GM19043 (cell line): ENCODE data around the gene LGR4.

ENCODE experiments used
- ATAC-seq: cut with Tn5 transposase; IDR thresholded peaks from one replicate; pipeline ENCODE4 v1.9.1; 2021; ENCODE audit warnings: low read depth; ENCODE audit not compliant: unreplicated experiment

Gene LGR4

DNA sequence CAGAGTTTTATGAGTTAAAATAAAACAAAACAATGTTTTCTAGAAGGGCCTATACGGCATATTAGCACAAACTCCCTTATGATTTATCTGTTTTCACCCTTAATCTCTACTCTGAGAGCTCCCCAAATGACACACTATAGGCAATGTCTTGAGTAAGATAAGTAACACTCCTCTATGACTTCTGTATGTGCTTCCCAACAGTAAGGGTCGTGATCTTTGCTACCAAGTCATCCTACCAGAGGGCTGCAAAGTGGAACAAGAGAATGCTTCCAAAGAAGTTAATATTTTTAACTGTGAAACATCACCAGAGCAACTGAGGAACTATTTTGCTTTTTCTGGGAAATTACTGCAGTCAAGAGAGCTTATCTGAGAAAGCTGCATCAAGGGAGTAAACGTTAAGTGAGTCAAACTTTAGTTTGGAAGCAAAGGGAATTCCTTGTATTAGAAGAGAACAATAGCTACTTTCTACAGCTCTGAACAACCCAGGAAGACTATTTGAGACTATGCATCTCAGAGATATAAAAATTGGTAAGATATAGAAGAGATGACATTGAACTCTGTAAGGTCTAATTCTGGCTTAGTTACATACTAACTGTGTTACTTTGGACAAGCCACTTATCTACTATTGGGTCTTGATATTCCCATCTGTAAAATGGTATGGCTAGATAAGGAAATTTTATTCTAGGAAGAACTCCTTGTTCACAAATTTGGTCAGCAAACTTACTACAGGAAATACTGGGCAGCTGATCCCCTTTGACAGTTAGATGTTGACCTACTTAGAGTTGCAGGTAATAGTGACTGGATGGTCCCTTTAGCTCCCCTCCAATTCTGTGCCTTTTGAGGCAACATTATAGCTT is 65.9 kb downstream of the LGR4 start:
- no peak for ATAC-seq

DNA sequence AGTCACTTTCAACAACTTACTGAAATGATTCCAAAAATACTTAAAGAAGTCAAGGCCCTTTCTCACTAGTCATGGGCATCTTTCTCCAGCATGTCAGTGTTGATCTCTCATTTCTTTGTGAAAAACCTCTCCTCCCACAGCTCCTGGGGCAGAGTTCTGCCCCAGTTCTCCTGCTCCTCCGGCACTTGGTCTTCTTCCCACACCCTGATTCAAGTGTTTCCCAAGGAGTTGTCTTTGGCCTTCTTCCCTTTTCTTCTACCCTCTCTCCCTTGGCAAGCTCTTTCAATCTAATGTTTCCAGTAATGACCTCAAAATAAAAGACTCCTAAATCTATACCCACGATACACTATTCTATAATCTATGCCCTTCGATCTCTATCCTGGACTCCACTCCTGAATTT is 67.5 kb downstream of the LGR4 start:
- no peak for ATAC-seq

- no peak for ATAC-seq
Observed at GRCh38 chr11:27404427-27404826, 68.2 kb downstream of the LGR4 start.

- ATAC-seq: no peak
Observed at GRCh38 chr11:27403195-27403594, 69.4 kb downstream of the LGR4 start.

DNA sequence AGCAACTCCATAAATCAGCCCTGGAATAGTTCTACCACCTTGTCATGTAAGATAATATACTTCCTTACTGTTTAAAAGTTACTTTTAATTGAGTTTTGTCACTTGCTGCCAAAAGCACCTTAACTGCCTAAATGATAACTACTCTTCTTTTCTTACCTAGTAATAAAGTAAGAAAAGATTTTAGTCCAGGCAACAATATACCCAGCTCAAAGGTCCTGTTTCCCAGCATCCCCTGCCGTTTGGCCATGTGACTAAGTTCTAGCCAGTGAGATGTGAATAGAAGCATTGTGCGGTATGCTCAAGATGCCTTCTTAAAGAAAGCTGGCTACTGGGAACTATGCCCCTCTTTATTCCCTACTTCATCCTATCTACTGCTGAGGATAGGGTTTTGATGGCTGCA is 70.1 kb downstream of the LGR4 start:
- no peak for ATAC-seq

- ATAC-seq: no peak
Observed at GRCh38 chr11:27401833-27402316, 70.7 kb downstream of the LGR4 start.

DNA sequence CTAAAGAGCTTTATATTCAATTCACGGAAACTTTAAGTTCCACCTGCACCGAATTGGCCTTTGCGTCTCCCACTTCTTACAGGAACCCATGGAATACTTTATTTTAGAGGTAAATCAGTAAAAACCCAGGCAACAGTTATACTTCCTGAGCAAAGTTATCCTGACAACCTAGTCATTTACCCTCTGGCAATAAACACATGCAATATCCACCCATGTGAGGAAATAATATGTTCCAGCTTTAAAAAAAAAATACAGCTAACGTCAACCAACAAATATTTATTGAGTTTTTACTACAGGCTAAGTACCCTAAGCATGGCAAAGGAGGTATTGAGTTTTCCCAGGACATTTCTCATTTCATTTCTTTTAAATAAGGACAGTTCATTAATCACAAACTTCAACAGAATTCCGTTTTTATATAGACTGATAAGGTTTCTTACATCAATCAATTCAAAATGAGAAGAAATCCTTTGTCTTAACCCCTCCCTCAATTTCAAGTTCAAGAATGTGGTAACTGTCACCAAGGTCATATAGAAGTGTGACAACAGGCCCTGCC is 71.2 kb downstream of the LGR4 start:
- ATAC-seq: no peak

DNA sequence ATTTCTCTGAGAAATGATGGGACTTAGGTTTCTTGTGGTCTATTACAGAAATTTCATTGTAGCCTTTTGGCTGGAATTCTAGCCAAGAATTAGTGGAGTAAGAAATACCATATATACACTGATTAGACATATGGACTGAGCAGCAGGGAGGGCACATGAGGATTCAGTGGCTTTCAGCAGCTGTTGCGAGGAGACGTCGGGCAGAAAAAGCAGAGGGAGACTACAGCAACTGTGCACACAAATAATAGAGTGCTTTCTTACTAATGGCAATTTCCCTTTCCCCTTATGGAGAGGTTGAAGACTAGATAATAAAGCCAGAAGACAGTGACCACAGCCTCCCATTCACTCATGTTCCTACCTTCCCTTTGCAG is 74.2 kb downstream of the LGR4 start:
- no peak for ATAC-seq

DNA sequence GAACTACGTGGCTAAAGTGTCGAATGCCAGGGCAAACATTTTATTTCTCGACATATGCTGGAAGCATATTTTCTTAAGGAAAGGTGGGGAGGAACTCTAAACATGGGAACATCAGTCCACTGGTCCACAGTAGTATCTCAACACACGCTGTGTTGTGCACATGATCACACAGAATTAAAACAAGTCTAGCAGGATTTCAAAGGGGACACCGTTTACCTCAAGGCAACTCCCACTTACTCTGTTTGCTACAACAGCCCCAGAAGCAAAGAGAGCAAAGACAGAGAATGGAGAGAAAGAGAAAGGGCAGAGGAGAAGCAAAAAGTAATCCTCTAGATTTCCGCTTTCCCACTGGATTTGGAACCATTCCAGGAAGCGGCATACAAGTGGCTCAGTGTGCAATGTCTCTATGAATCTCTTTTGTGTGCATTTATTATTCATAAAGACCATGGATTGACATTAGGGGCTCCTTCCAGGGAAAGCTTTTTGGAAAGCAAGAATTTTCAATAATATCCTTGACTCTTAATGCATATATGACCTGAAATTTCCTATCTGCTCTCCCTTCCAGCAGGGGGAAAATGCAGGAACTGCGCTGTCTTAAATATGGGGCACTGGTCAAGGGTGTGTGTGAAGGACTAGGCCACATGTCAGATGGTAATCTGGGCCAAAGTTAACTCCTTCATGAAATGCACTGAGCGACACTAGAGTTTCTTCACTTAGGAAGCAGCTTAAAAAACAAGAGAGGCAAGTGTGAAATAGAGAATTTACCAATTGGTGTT is 74.8 kb downstream of the LGR4 start:
- ATAC-seq: no peak

GRCh38 chr11:27396259-27396839 is 76.2 kb downstream of the LGR4 start:
- ATAC-seq: no peak

DNA sequence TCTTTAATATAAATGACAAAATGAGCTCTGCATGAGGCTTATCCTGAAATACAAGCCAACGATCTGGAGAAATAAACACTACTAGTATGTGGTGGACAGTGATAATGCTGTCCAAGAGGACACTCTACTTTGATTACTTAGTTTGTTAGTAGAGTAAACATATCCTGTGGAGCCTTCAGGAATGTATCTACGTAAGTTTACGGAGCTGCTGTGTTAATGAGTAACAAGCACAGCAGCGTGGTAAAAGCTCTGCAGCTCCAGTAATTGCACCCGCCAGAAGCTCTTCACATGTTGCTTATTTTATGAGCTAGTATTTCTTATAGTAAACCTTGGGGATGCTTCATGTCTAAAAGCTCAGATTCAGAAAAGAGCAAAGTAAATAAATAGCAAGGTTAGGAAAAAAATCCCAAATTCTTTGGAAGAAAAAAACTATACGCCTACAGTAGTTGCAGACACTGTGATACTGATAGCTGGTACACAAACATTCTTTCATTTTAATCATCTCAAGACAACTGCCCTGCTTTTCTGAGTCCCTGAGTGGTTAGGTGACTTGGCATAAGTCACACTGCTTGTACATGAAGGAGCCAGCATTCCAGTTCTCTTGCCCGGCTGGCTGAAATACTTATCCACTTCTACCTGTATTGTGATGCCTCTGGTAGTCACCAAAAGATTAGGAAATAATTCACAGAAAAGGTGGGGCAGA is 76.9 kb downstream of the LGR4 start:
- ATAC-seq: no peak

- no peak for ATAC-seq
Observed at GRCh38 chr11:27394781-27395228, 77.8 kb downstream of the LGR4 start.

DNA sequence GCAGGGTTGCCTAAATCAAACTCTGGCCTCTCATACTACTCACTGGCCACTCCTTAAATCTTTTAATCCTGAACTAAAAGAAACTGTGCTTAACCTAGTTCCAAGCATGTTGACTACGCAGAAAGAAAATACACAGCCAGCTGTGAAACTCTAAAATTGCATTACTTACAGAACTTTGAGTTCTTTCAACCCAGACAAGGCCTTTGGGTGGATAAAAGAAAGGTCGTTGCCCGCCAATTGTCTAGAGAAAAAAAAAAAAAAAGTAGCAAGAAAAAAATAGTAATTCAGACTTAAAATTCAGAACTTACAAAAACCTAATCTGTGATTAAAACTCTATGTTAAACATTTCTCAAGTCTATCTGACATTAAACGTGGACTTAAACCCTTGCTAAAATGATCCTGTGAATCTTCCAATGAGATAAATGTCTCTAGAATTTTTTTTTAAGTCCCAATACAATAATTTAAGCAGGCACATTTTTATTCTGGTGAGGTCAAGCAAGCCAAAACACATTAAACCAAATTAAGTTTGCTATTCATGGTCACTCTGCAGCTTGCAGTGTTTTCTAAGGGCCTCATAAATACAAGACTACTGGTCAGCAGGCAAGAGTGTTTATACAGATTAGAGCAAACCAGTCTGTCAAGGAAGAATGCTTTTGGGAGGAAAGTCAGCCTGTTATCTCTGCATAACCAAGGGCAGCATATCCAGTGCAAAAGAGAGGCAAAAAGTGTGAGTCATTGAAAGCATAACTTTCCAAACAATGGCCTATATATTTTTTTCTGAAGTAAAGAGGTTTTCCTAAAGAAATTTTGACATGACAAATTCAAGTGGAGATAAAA is 80.1 kb downstream of the LGR4 start:
- no peak for ATAC-seq

GRCh38 chr11:27391331-27392015 is 81.1 kb downstream of the LGR4 start:
- ATAC-seq: no peak

DNA sequence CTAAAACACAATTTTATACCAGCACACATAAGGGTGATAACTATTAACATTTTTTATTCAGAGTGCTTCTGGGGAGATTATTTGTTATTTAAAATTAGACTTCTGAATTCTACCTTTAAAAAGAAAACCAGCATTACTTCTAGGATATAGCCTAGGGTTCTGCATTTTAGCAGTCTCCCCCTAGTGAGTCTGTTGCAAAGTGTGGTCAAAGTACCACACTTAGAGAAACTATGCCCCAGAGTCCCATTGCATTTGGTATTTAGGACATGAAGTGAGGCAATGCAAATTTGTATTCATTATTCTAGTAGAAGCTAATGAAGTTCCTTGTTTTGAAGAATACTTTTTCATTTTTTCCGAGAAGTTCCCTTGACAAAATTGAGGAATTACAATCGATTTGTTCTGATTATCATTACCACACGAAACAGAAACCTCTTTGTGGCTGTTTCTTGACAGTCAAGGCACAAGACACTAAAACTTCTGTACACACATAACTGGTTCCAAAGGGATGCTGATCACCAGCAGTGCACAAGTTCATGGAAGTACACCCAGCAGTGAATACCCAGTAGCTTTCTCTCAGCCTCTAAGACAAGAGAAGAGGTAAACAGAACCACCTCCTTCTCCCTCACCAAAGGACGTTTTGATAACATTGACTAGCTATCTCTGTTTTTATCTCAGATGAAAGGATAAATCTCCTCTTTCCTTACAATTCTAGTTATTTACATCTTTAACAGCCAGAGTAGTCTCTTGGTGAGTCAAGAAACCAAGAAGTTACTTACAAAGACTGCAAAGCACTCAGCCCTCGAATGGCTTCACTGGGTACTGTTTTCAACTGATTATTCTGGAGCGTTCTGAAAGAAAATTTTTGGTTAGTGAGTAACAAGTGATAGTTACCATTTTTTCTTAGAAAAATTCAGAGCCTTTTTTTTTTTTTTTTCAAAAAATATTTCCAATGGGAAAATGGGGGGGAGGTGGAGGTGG is 82.0 kb downstream of the LGR4 start:
- no peak for ATAC-seq

DNA sequence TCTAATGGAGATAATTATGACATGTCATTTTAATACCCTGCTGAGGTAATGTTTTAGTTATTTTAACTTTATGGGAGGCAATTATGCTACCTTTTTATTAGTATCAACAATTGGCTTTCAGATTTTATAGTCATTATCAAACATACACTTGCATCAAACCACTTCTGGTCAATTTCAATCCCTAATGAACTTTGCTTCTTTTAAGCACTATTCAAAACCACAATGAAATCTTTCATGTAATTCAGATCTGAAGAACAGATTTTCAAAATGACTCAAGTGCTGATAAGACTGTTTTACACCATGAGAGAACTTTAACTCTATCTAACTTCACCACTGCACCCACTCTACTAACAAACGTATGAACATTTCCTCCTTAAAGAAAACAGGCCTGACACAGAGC is 83.7 kb downstream of the LGR4 start:
- ATAC-seq: no peak

DNA sequence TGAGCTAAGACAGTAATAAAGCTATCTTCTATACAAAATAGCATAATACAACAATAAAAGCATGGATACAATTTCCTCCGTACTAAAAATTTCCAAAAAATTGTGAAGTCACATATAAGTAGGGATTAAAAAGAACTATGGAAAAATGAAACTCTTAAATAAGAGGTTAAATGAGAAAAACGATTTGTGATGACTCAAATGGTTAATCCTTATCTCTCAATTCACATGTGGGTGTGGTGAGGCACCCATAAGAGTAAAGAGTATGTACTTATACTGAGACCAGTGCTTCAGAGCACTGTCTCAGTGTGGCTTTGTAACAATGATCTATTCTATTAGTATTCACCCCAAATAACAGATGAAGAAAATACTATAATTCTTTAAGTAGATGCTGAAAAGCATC is 84.6 kb downstream of the LGR4 start:
- ATAC-seq: no peak

DNA sequence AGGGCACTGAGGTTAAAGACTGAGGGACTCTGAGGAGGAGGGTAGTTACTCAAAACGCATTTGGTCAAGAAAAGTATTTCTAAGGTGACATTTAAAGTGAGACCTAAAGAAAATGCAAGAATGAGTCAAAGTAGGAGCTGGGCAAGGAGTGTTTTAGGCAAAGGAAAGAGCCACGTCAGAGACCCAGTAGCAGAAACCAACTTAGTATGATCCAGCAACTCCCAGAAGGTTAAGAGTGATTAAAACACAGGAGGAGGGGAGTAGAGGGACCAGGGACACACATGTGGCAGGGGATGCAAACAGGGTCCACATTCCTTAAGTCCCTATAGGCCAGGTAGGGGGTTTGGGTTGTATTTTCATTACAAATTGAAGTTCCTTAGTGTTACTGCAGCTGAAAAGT is 85.2 kb downstream of the LGR4 start:
- ATAC-seq: no peak
